DND-41 (cell line): ENCODE results near the gene MYLK4.

ENCODE experiments used
- CTCF ChIP-seq: IDR thresholded peaks from 2 replicates; pipeline ENCODE4 v1.5.1; 2012; ENCODE audit warnings: borderline replicate concordance, low read length, moderate library complexity, mild to moderate bottlenecking; ENCODE audit not compliant: poor library complexity, severe bottlenecking; ENCODE audit errors: extremely low read depth
- EZH2 ChIP-seq: IDR thresholded peaks from 3 replicates; pipeline ENCODE4 v1.6.1; 2012; ENCODE audit warnings: borderline replicate concordance, low read depth, mild to moderate bottlenecking, moderate library complexity, low read length, inconsistent platforms; ENCODE audit not compliant: severe bottlenecking

DNA sequence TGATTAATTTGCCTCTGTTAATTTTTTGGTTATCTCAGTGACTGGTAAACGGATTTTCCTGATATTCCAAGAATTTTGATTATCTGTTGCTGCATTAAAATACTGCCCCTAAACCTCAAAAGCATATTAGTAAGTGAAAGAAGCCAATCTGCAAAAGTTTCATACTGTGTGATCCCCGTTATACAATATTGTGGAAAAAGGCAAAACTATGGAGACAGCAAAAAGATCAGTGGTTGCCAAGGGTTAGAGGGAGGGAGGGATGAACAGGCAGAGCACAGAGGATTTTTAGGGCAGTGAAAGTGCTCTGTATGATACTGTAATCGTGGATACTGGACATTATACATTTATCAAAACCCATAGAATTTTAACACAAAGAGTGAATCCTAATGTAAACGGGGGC, 133.0 kb downstream of the MYLK4 start:
- TF ChIP-seq CTCF (no peak), EZH2 (no peak)
